ENCODE data around the gene GOLGA6L7. TPM values are rescaled to one million over a fixed set of nuclear protein-coding genes. Genes with fewer than 3 reads are reported as not detected.

GOLGA6L7 gene
- total RNA-seq, 6 experiments from 2014 or later: not detected

DNA sequence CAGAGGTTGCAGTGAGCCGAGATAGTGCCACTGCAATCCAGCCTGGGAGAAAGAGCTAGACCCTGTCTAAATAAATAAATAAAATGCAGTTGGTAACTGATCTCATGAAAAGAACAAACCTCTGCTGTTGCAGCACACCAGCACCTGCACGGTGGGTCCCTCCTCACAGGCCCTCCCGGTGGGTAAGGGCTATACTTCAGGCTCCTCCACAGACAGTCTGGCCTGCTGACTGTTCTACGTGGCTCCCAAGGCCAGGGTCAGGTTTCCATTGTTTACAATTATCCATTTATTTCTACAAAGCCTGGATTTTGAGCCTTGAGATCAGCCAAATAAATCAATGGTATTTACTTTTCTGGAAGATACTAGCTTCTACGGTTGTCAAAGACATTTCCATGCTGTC is 32.2 kb upstream of the GOLGA6L7 start:
- no peak for ATAC-seq
- H3K4me3 ChIP-seq: no peak overlapping the region
- WGBS (ENCODE audit: insufficient coverage, low coverage, low lambda C conversion rate, missing lambda C conversion rate): 43% methylated on average over 3 of the region's 5 CpGs
- intact Hi-C loops (cut with DNase I): no loop called here
- H3K9me3 ChIP-seq: no peaks in the 10 kb centered on the region
- H3K27ac ChIP-seq: no peak overlapping the region
- no peak for TF ChIP-seq POLR2A (IDR thresholded peaks at IDR 0.05)
- TF ChIP-seq, protein P1, sequence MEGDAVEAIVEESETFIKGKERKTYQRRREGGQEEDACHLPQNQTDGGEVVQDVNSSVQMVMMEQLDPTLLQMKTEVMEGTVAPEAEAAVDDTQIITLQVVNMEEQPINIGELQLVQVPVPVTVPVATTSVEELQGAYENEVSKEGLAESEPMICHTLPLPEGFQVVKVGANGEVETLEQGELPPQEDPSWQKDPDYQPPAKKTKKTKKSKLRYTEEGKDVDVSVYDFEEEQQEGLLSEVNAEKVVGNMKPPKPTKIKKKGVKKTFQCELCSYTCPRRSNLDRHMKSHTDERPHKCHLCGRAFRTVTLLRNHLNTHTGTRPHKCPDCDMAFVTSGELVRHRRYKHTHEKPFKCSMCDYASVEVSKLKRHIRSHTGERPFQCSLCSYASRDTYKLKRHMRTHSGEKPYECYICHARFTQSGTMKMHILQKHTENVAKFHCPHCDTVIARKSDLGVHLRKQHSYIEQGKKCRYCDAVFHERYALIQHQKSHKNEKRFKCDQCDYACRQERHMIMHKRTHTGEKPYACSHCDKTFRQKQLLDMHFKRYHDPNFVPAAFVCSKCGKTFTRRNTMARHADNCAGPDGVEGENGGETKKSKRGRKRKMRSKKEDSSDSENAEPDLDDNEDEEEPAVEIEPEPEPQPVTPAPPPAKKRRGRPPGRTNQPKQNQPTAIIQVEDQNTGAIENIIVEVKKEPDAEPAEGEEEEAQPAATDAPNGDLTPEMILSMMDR (IDR thresholded peaks at IDR 0.05): no peak
- no peaks in the 10 kb centered on the region for H3K4me1 ChIP-seq
- H3K27me3 ChIP-seq: no peaks in the 10 kb centered on the region
- DNase-seq: no peak
- no peaks in the 10 kb centered on the region for H3K36me3 ChIP-seq

DNA sequence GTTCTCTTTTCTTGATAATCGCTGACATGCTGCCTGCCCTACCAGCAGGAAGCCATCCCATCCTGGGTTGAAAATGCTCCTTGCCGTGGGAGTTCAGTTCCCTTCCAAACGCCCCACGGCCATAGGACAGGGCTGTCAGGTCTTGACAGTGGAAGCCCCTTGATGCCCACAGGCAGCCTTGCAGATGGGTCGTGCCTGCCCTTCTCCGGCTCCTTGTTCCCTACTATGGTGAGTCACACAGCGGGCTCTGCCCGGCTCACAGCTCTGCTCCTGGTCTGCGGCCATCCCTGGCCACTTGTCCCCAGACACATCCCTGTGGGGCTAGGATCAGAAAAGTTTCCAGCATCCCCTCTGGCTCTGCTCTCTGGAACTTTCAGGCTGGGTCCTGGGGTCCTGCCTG is 31.1 kb upstream of the GOLGA6L7 start:
- Histone ChIP-seq H3K4me3 (no peak overlapping the region), H3K9me3 (no peaks in the 10 kb centered on the region), H3K27me3 (no peaks in the 10 kb centered on the region), H3K4me1 (no peaks in the 10 kb centered on the region), H3K27ac (no peak overlapping the region), H3K36me3 (no peaks in the 10 kb centered on the region)
- intact Hi-C loops (cut with DNase I): no loop called here
- TF ChIP-seq, protein P1 (IDR thresholded peaks at IDR 0.05): no peak
- TF ChIP-seq POLR2A (IDR thresholded peaks at IDR 0.05): no peak
- ATAC-seq: no peak
- no CpG with 5 or more reads among the region's 9 CpGs for WGBS (ENCODE audit: insufficient coverage, low coverage, low lambda C conversion rate, missing lambda C conversion rate)
- DNase-seq: no peak

DNA sequence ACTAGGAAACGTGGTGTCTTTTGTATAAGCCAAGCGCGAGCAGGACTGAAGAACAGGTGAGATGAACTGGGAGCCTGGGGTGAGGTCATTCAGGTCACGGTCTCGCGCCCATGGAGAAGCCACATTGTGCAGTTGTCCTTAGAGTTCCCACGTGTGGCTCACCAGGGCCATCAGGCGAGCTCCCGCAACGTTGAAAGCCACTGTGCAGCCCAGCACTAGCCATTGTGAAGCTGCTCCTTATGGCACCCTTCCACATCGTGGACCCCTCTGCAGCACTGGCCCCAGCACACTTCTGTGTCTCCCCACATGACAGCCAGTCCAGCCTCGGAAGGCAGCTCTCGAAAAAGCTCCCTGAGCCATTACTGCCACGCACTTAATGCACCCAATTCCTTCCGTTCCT is 29.8 kb upstream of the GOLGA6L7 start:
- H3K4me1 ChIP-seq: no peaks in the 10 kb centered on the region
- no peaks in the 10 kb centered on the region for H3K27me3 ChIP-seq
- DNase-seq (no peak), ATAC-seq (no peak)
- WGBS (ENCODE audit: insufficient coverage, low coverage, low lambda C conversion rate, missing lambda C conversion rate): 89% methylated on average over 7 of the region's 15 CpGs
- intact Hi-C loops (cut with DNase I): no loop called here
- no peak overlapping the region for H3K27ac ChIP-seq
- no peak overlapping the region for H3K4me3 ChIP-seq
- no peaks in the 10 kb centered on the region for H3K9me3 ChIP-seq
- no peak for TF ChIP-seq POLR2A (IDR thresholded peaks at IDR 0.05)
- TF ChIP-seq, protein P1 (IDR thresholded peaks at IDR 0.05): no peak
- H3K36me3 ChIP-seq: no peaks in the 10 kb centered on the region

DNA sequence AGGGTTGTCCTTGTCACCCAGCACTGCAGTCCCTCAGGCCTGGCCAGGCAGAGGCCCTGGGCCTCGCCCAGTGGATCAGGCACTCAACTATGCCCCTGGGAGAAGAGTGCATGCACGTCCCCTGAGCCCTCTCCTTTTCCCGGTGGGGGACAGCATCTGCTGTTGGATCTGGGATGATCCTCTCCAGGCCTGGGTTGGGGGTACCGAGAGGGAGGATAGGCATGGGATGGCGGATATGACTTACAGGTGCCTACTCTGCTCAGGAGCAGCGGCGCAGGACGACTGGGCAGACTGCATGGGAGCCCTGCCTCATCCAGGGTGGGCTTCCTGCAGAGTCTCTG is 28.4 kb upstream of the GOLGA6L7 start:
- no peak for ATAC-seq
- TF ChIP-seq, protein P1 (IDR thresholded peaks at IDR 0.05): no peak
- TF ChIP-seq POLR2A (IDR thresholded peaks at IDR 0.05): no peak
- no peak overlapping the region for H3K4me3 ChIP-seq
- H3K9me3 ChIP-seq: no peaks in the 10 kb centered on the region
- no peaks in the 10 kb centered on the region for H3K36me3 ChIP-seq
- H3K27ac ChIP-seq: no peak overlapping the region
- no peak for DNase-seq
- WGBS (ENCODE audit: insufficient coverage, low coverage, low lambda C conversion rate, missing lambda C conversion rate): 83% methylated on average over 1 of the region's 8 CpGs
- H3K27me3 ChIP-seq: no peaks in the 10 kb centered on the region
- H3K4me1 ChIP-seq: no peaks in the 10 kb centered on the region
- intact Hi-C loops (cut with DNase I): no loop called here

Measured in right lobe of liver (tissue), 6 donors.